Superior temporal gyrus (tissue), 1 donor: ENCODE measurements around the gene NKX2-8.
A peak's percentile ranks its signal among the peaks of the same experiment; 100 is the strongest.

Experiments
- DNase-seq: peaks from one replicate; pipeline ENCODE4 v3.0.0-alpha.2; 2016; ENCODE audit errors: extremely low spot score

Gene NKX2-8

DNA sequence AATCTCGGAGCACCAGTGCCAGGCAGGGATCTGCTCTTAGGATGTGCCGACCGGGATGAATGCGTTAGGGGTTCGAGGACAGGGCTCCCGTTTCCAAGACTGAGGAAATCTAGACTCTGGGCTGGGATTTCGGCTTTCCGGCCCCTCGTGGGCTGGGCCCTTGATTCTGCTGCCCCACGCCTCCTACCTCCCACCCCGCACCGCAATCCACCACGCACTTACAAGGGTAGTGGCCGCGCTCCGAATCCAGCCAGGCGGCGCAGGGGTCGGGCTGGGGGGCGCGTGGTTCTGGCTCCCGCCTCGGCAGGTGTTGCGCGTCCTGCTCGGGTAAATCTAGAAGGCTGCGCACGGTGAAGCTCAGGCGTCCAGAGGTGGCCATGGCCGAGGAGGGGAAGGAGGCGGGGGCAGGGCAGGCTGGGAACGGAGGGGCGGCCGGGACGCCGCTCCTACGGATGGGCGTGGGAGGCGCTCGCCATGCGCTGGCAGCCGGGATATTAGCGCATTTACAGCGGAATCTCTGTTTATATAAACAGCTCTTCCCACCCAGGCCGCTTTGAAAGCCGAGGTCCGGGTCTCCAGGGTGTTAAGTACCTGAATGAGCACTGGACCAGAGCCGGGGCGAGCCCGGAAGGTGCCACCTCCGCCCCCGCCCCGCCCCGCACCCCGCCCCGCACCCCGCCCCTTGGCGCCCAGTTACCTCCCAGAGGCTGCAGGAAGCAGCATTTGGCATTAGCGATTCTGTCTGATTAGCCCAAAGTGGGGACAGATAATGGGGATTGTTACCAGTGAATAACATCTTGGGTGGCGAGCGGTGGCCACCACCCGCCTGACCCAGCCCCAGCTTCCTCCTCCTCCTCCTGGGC, at the start of gene NKX2-8:
Gene NKX2-8 (minus strand): TSS at position 604 of the 863 bp plus-strand sequence. CDS start 225 bp downstream, at position 379.
- DNase-seq, result no peak

DNA sequence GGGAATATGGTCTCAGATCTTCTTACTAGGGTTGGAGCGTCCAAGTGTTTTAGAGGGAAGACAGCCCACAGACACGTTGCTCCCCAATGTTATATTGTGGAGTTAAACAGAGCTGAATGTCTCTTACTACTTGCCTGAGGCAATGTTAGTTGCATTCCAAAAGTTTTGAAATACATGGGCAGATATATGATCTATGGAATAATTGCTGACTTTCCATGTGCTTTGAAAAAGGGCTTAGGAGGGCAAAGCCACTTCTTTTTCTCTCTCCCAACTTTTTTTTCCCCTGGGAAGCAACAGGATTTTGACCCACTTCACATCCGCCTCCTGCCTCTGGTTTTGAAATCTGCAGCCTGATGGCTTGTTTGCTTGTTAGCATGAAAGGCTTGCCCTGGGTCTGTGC, 45.6 kb upstream of the NKX2-8 start:
- DNase-seq, result no peak

DNA sequence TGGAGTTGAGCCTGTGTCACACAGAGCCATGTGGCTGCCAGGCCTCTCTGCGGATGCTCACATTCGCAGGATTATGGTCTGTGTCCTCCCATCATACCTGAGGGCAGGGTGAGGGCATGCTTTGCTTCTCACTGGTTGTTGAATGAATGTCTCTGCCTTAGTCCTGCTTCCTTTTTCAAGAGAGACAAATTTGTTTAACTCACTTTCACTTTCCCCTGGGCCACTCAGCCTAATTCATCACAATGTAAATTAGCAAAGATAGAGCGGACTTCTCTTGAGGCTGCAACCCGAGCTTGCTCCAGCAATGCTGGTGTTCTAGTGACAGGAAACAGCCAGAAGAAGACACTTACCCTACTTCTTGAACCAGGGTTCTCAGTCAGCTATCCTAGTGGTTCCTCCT, 43.7 kb upstream of the NKX2-8 start:
- DNase-seq, result no peak

DNA sequence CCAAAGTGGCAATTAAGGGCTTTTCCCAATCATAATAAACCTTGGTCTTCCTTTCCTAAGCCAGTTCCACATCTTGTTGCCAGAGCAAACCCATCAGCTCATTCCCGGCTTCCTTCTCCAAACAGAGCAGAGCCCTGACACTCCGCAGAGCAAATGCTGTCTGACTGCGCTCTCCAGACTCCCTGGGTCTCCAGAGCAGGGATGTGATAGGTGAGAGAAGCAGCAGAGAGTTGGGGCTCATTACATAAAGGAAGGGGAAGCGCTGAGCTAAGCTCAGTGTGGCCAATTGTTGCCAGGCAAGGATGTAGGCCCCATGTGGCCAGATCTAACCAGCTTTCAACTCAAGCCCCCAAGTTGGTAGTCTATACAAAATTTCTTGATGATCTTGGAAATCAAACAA, 43.0 kb upstream of the NKX2-8 start:
- no peak for DNase-seq

DNA sequence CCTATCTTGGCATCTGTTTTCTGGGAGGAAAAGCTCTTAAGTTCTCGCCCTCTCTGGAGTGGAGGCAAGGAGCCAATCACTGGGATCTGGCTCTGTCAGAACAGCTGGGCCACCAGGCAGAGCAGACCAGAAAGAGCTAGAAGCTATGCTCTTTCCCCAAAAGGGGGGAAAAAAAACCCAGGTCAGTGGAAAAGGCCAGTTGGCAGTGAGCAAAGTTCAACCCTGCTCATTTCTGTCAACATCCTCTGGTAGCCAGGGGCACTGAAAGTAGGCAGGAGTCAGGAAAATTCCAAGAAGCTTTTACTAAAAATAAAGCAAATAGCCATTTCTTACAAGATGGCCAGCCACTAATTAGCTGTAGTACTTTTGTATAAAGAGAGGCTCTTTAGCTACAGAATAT, 42.6 kb upstream of the NKX2-8 start:
- no peak for DNase-seq

DNA sequence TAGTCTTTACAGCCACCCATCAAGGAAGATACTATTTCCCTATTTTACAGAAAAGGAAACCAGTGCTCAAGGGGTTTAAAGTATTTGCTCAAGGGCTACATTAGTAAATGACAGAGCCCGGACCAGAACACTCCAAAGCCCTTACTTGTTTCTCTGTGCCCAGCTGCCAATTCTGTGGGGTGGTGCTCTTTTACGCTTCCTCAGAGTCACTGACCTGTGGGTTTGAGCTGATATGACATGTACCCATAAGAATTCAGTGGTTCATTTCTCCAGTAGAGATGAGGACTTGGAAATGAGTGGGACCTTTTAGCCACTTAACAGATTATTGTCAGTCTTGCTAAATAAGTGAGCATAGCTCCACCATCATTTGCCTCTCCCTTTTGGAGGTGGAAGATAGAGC, 37.4 kb upstream of the NKX2-8 start:
- DNase-seq, result no peak

DNA sequence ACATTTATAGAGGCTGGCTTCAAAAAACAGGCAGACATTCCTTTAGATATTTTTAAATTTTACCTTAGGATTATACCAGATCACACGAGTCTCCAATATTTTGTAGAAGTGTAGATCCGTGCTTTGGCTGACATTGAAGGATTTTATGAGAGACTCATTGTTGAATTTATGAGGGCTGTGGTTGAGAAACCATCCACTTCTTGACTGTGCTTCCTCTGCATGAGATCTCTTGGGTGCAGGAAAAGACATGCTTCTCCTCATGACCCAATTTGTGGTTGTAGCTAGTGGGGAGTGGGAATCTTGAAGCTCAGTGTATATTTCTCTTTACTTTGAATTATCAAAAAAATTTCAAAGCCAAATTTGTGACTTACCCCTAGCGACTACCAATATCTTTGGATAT, 36.7 kb upstream of the NKX2-8 start:
- DNase-seq, result no peak

DNA sequence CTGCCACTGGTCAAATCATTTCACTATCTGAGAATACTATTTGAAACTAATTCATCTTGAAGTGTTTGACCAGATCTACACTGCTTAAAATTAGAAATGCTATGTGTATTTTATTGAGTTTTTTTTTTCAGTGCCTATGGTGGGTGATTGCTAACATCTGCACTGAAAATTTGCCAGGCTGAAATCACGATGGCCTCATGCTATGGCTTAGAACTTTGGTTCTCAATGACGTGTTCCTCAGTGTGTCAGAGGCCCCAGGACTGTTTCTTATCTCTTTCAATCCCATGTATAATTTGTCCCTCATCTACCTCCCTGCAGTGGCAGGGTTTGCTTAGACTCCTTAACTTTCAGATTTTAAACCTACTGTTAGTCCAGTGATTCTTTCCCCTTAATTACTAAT, 36.2 kb upstream of the NKX2-8 start:
- no peak for DNase-seq

DNA sequence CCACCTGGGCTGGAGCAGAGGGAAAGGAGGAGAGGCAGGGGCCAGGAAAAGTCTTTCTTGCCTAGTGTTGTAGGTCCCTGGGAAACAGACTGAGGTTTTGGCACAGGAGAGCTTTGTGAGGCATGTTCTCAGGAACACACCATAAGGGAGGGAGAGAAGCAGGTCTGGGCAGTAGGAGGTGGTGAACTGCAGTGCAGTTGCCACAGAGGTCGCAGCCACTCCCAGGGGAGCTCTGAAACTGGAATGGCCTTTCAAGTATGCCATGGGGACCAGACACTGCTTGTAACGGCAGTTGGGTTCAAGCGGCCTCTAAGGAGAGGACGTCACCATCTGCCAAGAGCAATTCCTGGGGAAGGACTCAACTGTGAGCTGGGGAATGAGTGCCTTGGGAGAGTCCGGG, 35.4 kb upstream of the NKX2-8 start:
- no peak for DNase-seq

DNA sequence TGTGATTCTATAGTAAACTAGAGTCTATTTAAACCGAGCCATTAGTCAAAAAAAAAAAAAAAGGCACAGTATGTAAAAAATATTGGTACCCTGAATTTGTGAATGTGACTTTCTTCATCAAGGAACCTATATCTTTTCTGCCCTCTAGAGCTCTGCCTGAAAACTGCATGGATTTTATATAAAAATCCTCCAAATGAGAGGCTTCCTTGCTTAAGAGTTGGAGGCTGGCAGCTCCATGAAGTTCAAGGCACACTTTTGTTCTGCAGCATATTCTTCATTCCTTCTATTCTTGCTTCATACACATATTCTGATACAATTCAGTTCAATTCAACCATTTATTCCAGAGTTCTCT, 23.1 kb upstream of the NKX2-8 start:
- peak; percentile 25 for DNase-seq

DNA sequence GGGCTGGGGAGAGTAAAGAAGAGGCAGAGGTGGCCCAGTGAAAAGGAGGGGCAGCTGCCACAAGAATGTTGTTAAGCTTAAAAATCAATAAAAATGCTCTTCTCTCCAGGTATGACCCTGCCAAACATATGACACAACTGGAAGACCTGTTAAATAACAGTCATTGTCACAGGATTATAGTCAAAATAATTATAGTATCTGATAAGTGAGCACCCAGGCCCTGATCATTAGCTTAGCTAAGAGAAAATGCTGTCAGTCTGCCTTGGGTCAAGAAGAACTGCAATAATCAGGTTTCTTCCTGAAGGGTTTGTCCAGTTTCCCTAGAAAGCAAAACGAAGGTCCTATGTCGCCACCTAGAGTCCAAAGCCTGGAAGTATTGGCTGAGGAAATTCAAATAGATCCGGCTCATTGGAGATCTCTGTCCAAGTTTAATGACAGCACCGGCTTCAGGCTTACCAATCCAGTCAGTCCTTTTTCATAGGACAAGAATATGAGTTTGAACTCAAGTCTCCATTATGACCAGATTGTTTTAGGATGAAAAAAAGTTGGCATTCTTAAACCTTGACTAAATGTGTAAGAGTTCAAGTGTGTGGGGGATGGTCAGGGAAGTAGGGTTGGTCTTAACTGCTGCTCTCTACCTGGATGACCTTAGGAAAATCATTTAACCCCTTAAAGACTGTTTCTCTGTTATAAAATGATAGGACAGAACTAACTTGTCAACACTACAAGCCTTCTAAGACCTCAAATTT, 22.5 kb upstream of the NKX2-8 start:
- peak; percentile 92 for DNase-seq

DNA sequence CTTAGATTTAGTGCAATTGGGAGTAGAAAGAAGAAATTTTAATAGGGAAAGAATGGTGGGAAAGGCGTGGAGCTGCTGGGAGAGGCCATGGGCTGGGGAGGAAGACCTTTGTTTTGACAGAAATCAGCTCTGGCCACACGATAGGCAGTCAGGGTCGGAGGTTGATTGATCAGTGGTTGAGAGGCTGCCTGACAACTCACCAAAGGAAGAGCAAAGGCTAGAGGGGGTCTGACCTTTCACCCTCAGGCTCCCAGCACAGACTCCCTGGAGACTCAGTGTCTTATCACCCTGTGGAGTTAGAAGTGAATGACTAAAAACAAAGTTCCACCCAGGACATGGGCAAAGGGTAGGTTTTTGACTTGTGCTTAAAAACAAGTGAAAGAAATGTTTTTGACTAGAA, 18.0 kb upstream of the NKX2-8 start:
- no peak for DNase-seq

DNA sequence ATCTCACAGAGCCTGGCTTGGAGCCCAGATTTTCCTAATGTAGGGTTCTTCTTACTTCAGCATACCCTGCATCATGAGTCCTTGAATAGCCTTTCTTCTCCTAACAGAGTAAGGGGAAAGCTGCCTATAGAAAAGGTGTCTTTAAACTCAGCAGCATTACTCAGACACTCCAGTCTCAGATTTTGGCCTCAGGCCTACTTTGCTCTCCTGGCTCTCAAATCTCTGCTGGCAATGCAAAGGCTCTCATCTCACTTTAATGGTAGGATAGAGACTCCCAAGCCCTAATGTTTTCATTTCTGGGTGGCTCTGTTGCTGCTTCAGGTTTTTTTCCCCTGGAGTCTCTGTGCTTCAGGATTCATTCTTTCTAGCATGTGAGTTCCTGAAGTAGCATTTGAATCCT, 9.1 kb upstream of the NKX2-8 start:
- no peak for DNase-seq

DNA sequence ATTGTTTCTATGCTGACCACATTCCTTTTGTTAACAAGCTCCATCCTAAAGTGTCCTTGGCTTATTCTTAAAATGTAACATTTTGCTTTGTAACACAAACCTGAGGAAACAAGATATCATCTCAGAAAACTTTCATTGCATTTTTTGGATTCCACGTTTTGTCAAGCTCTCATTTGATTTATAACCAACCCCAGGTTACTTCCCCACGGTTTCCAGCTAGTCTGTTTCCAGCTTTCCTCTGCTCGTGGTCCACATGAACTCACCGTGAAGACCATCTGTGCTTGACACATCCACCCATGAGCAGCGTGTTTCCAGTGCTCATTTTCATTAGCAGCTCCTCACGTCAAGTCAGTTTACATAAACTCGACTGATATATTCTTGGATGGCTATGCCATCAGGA, 6.4 kb upstream of the NKX2-8 start:
- no peak for DNase-seq

DNA sequence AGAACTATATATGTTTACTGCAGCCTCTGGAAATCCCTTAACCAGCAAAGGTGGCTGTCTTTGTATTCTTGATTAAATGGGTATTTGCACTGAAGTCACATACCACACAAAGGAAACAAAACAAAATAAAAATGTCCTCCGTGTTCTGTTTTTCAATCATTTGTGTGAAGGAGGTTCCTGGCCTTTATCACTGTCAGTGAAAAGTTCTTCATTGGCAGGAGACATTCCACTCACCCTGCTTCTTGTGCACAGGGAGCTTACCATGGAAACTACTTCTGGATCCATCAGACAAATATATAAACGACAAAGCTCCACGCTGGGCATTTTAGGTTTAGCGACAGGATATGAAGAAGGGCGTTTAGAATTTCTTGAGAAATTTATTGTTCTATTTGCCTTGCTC, 5.7 kb upstream of the NKX2-8 start:
- DNase-seq, result no peak

DNA sequence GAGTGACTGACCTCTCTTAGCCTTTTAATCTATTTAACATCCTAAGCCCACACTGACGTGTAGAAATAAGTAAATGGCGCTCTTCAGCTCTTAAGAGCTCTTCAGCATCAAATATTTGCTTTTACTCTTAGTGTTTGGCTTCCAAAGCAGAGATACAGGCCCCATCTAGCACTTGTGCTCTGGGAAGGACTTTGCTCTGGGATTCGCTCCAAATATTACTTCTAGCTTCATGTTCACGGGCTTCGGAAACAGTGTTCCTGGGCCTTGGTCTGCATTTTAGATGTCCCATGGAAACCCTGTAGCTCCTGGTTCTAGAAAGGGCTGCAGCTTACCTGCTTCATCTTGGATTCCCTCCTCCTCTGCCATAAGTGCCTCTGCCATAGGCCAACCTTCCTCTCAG, 2.7 kb upstream of the NKX2-8 start:
- no peak for DNase-seq

DNA sequence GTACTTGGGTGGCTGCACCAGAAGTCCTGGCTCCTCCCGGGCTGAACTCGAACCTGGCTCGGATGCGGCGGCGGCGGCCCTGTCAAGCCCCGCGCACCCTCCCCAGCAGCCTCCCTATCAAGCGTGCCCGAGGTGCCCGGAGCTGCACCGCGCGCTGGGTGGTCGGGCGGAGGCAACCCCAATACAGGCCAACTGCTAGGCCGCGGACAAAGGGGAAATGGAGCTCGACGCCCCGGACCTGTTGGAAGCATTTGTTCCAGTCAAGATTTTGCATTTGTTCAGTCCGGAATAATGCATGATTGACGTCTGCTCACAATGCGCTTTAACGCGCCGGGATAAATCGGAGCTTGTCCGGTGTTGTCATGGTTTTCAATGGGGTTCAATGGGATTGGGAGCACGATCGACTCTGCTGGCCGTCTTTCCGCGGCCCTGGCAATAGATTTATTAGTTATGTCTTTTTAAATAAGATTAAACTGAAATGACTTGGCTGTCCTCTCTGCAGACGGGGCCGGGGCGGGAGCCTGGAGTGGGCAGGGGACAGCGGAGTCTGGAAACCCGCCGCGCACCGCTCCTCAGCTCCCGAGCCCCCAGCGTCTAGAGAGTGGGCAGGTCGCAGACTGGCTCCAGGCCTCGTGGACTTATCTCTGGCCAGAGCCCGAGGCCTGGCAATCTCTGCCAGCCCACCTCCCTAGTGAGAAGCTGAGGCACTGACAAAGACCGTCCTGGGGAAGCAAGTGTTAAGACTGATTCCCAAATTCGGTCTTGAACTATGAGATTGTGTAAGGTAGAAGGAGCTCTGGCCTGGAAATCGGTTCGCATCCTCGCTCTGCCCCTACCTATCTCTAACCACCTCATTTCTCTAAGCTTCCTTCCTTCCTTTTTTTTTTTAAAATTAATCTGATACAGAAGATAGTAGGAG, 1.7 kb upstream of the NKX2-8 start:
- no peak for DNase-seq

DNA sequence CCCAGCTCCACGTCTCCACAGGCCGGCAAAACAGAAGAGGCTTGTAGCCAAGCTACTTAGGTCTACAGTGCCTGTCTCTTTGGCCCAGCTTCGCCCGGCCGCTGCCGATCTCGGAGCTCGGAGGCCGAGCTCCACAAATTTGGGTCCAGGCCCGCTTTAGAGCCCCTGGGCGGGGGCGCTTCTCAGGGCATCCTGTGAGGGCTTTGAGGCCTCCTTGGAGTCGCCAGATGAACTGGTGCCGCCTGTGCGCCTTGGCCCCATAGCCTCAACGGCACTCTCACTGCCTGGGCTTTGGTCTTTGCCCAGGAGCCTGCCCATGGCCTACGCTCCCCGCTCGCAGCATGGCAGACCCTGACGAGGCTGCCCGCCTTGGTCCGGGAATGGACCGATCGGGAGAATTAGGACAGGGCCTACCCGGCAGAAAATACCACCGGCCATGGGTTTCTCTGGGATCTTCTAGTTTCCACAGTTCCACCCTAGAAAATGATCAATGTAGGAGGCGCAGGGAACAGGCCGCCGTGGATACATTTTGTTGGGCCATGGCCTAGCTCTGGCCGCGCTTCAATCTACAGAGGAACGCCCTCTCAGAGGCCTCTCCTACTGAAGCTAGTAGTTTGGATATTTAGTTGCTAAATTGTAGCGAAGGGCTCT, 953 bp upstream of the NKX2-8 start:
- DNase-seq, result no peak

DNA sequence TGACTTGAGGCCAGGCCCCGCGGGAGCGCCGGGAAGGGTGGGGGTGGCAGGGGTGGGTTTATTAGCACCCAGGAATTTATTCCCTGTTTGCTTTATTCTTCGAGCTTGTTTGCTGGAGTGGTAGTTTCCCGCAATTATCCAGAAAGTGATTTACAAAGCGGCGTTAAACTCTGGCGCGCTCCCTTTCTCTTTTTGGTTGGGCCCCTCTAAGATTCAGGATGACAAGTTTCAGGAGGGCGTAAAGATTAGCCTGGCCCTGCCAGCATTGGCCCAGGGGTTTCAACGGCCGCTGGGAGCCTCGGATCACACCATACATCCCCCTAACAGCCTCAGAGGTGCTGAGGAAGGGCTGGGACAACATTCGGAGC, 444 bp upstream of the NKX2-8 start:
- no peak for DNase-seq

DNA sequence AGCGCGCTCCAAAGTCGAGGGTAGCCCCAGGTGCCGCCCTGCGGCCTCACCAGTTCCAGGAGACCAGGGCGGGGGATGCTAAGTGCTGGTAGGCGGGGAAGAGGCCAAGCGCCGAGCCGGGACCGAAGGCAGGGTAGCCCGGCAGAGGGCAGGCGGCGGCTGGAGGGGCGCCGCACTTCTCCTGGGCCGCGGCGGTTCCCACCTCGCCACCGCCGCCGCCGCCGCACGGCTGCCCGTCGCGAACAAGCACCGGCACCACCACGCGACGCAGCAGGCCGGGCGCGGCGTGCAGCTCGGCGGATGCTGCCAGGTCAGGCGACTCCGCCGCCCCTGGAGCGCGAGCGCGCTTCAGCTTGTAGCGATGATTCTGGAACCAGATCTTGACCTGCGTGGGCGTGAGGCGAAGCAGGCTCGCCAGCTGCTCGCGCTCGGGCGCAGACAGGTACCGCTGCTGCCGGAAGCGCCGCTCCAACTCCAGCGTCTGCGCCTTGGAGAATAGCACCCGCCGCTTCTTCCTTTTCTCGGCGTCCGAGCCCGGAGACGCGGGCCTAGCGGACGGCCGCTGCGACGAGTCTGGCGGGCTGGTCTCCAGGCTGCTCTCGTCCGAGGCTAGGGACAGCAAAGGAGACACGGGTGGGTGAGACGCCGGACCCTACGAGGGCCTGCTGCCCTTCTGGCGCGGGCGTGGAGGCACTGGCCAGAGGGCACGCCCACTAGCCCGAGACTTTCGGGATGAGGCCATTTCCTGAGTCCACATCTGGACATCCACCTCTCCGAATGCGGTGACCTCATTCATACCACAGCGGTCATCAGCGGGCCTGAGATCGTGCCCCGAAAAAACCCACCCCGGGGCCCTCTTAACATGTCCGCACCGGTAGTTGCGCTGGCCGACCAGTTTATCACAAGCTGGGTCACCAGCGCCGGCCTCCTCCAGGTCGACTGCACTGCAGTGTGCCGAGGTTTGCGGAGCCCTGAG, 1.3 kb downstream of the NKX2-8 start:
- no peak for DNase-seq
